HCT116 (cell line): ENCODE data around the gene CFB. TPM values are rescaled to one million over a fixed set of nuclear protein-coding genes. Genes with fewer than 3 reads are reported as not detected.

Experiments used
- ATAC-seq: fragments of 200-7000 bp; cut with Tn5 transposase; 2 replicates; pipeline ENCODE4 v1.9.1; 2020; ENCODE audit warnings: mild to moderate bottlenecking, moderate library complexity
- BruUV-seq: library from RNA; stranded (reverse); fragments of 400-500 nt; replicated peaks from 2 replicates; lab custom pipeline; 2021; lab: Mats Ljungman, UMichigan
- CTCF ChIA-PET: fragments of 300-600 bp; sonication (Branson Sonifier 250); formaldehyde crosslinking; loops from one replicate; lab custom pipeline; 2021; ENCODE audit warnings: antibody characterized with exemption; lab: Charles Lee
- POLR2A ChIA-PET: fragments of 300-600, 350-600 bp; sonication (Branson Sonifier 250); formaldehyde crosslinking; loops from one replicate; lab custom pipeline; 2021; ENCODE audit warnings: antibody characterized with exemption; lab: Charles Lee
- RAD21 ChIA-PET, 2 experiments: fragments of 300-600 bp; sonication (Branson Sonifier 250); formaldehyde crosslinking; loops; one replicate each; lab custom pipeline; 2023; ENCODE audit warnings: low total read pairs in 2 of 2; ENCODE audit not compliant: uncharacterized antibody in 2 of 2, unreplicated experiment in 2 of 2, low non-redundant PET in 1 of 2; lab: Charles Lee
- DNase-seq: peaks from one replicate; pipeline ENCODE4 v3.0.0-alpha.2; 2010; ENCODE audit warnings: low read depth, low spot score
- H2AFZ ChIP-seq: fragments of 200-600 bp; shearing (Covaris generic), sonication (generic); 2 replicates; pipeline ENCODE4 v1.6.1; 2017; ENCODE audit warnings: low read depth, mixed run types, mixed read lengths, antibody characterized with exemption, low read length; ENCODE audit not compliant: poor library complexity, severe bottlenecking
- H3K27ac ChIP-seq: 2 replicates; pipeline ENCODE4 v1.5.1; 2012; ENCODE audit warnings: low read depth, low read length
- H3K27me3 ChIP-seq: fragments of 200-600 bp; sonication (generic); 2 replicates; pipeline ENCODE4 v1.6.1; 2016; ENCODE audit warnings: mixed run types, low read length, mixed read lengths; ENCODE audit not compliant: insufficient read depth
- H3K36me3 ChIP-seq, 2 experiments: fragments of 200-500 bp in 1 of 2; fragments of 200-600 bp in 1 of 2; sonication (Bioruptor generic) in 1 of 2; sonication (generic) in 1 of 2; 2 replicates each; pipeline versions ENCODE4 v1.5.1 to v1.6.1; 2014 to 2016; ENCODE audit warnings: low read length in 2 of 2, inconsistent platforms in 1 of 2, mixed read lengths in 1 of 2, mixed run types in 1 of 2; ENCODE audit not compliant: insufficient read depth in 2 of 2, control insufficient read depth in 1 of 2
- H3K4me1 ChIP-seq, 2 experiments: fragments of 200-600 bp in 1 of 2; sonication (generic) in 1 of 2; 2 replicates each; pipeline versions ENCODE4 v1.5.1 to v1.6.1; 2012 to 2017; ENCODE audit warnings: low read length in 2 of 2, inconsistent platforms in 1 of 2, mild to moderate bottlenecking in 1 of 2, mixed read lengths in 1 of 2, mixed run types in 1 of 2, moderate library complexity in 1 of 2; ENCODE audit not compliant: insufficient read depth in 2 of 2, control insufficient read depth in 1 of 2
- H3K4me2 ChIP-seq: fragments of 200-600 bp; sonication (generic); 2 replicates; pipeline ENCODE4 v1.6.1; 2017; ENCODE audit warnings: mixed run types, low read length, mixed read lengths
- H3K4me3 ChIP-seq, 2 experiments: fragments of 200-600 bp in 1 of 2; sonication (generic) in 1 of 2; replicated peaks in 1 of 2; 2 replicates each; pipeline ENCODE4 v1.5.1; 2011 to 2016; ENCODE audit warnings: low read length in 2 of 2, control low read depth in 1 of 2, low read depth in 1 of 2, mild to moderate bottlenecking in 1 of 2, mixed read lengths in 1 of 2, mixed run types in 1 of 2
- H3K79me2 ChIP-seq: fragments of 200-600 bp; sonication (generic); 2 replicates; pipeline ENCODE4 v1.6.1; 2017; ENCODE audit warnings: mild to moderate bottlenecking, mixed run types, low read length, moderate library complexity, mixed read lengths; ENCODE audit not compliant: insufficient read depth
- H3K9ac ChIP-seq: fragments of 200-600 bp; sonication (generic); 2 replicates; pipeline ENCODE4 v1.6.1; 2016; ENCODE audit warnings: low read length, mixed read lengths
- H3K9me2 ChIP-seq: fragments of 200-600 bp; sonication (generic), shearing (Covaris generic); 2 replicates; pipeline ENCODE4 v1.6.1; 2017; ENCODE audit warnings: mixed run types, mild to moderate bottlenecking, moderate library complexity; ENCODE audit not compliant: insufficient read depth
- H3K9me3 ChIP-seq, 2 experiments: fragments of 200-500 bp in 1 of 2; fragments of 200-600 bp in 1 of 2; sonication (Bioruptor generic) in 1 of 2; sonication (generic) in 1 of 2; 2 replicates each; pipeline ENCODE4 v1.6.1; 2014 to 2017; ENCODE audit warnings: low read length in 2 of 2, mixed read lengths in 2 of 2, inconsistent platforms in 1 of 2, low read depth in 1 of 2, mild to moderate bottlenecking in 1 of 2, mixed run types in 1 of 2, moderate library complexity in 1 of 2; ENCODE audit not compliant: control insufficient read depth in 1 of 2, insufficient read depth in 1 of 2
- H4K20me1 ChIP-seq: fragments of 200-600 bp; sonication (generic), shearing (Covaris generic); 2 replicates; pipeline ENCODE4 v1.6.1; 2017; ENCODE audit warnings: mixed run types, mild to moderate bottlenecking, moderate library complexity; ENCODE audit not compliant: insufficient read depth
- CEBPB ChIP-seq: IDR thresholded peaks from 2 replicates; pipeline ENCODE4 v1.6.1; 2012; ENCODE audit warnings: low read depth
- EZH2phosphoT487 ChIP-seq: fragments of 200-600 bp; IDR thresholded peaks from 2 replicates; pipeline ENCODE4 v1.6.1; 2018; ENCODE audit warnings: antibody characterized with exemption, borderline replicate concordance
- POLR2AphosphoS5 ChIP-seq: IDR thresholded peaks from 2 replicates; pipeline ENCODE4 v1.6.1; 2011; ENCODE audit warnings: mild to moderate bottlenecking, low read depth, low read length, moderate library complexity
- TCF7L2 ChIP-seq: IDR thresholded peaks from 2 replicates; pipeline ENCODE4 v1.7.0; 2011; ENCODE audit warnings: borderline replicate concordance, inconsistent platforms; ENCODE audit not compliant: insufficient read depth, insufficient read length; ENCODE audit errors: extremely low read depth
- intact Hi-C: fragments of 100-400 bp; cut with micrococcal nuclease; formaldehyde crosslinking; loops from 2 replicates; pipeline ENCODE4 v1.10.0; 2022
- total RNA-seq: library from RNA; stranded (reverse); gene quantifications from one replicate; pipeline ENCODE4 v1.2.1, GENCODE V29; 2021; ENCODE audit not compliant: unreplicated experiment
- TF ChIP-seq, protein P1 (sequence below): IDR thresholded peaks from 2 replicates; pipeline ENCODE4 v1.6.1; 2012
- TF ChIP-seq, protein P2 (sequence below): IDR thresholded peaks from 2 replicates; pipeline ENCODE4 v1.6.1; 2012
- TF ChIP-seq, protein P3 (sequence below): IDR thresholded peaks from 2 replicates; pipeline ENCODE4 v1.6.1; 2012; ENCODE audit warnings: low read depth
- TF ChIP-seq, protein P4 (sequence below): IDR thresholded peaks from 2 replicates; pipeline ENCODE4 v1.6.1; 2011; ENCODE audit warnings: mild to moderate bottlenecking, low read length, moderate library complexity; ENCODE audit not compliant: insufficient replicate concordance; ENCODE audit errors: extremely low read depth

The CFB gene
- total RNA-seq, 1 experiment from 2014 or later, result 1.5 TPM

DNA sequence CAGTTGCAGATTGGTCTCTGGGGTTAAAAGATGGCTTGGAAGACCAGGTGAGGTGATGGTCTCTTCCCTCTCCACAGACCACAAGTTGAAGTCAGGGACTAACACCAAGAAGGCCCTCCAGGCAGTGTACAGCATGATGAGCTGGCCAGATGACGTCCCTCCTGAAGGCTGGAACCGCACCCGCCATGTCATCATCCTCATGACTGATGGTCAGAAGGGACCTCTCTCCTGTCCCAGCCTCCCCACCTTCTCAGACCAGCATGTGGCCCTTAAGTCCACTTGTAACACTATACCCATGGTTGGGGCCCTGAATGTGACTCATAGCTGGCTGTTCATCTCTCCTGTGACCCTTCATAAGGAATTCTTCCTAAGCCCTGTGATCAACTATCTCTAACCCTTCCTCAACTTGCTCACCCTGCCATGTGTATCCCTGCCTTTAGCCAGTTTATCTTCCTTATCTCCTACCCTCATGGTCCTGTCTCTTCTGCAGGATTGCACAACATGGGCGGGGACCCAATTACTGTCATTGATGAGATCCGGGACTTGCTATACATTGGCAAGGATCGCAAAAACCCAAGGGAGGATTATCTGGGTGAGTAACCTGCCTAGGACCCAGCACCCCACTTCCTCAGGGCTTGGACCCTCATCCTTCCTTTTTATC lies 3.0 kb downstream of the CFB start:
- H4K20me1 ChIP-seq, result no peaks in the 10 kb centered on the region
- TSS peak; percentile 12 for BruUV-seq
- ChIA-PET CTCF (no interaction called here), RAD21 (no interaction called here), POLR2A (interaction anchor here (0.7 kb wide), 1 partner anchor 10 kb away, joined by 3 read pairs; the partner anchor contains the start of genes NELFE and SKIC2)
- peaks cover 11 to 26% of the 10 kb centered on the region in 2 experiments for H3K36me3 ChIP-seq
- DNase-seq, result no peak
- no peaks in the 10 kb centered on the region for H3K79me2 ChIP-seq
- no peak overlapping the region for H3K4me3 ChIP-seq
- H3K27me3 ChIP-seq, result no peaks in the 10 kb centered on the region
- H3K27ac ChIP-seq, result no peak overlapping the region
- H3K9me2 ChIP-seq, result no peaks in the 10 kb centered on the region; the same call in 1 of the 2 replicates
- H3K9me3 ChIP-seq, result no peaks in the 10 kb centered on the region
- peaks cover 7 to 31% of the 10 kb centered on the region in 2 experiments; a peak in 3 of 4 replicates for H3K4me1 ChIP-seq
- no peak overlapping the region for H3K9ac ChIP-seq
- peak overlapping the region; percentile 47 for H3K4me2 ChIP-seq
- intact Hi-C loops, result no loop called here
- TF ChIP-seq POLR2AphosphoS5 (peak; percentile 57), CEBPB (peak; percentile 73)
- TF ChIP-seq, protein P1, sequence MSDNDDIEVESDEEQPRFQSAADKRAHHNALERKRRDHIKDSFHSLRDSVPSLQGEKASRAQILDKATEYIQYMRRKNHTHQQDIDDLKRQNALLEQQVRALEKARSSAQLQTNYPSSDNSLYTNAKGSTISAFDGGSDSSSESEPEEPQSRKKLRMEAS, result peak; percentile 49; the same call in 1 of the 2 replicates
- TF ChIP-seq, protein P2, sequence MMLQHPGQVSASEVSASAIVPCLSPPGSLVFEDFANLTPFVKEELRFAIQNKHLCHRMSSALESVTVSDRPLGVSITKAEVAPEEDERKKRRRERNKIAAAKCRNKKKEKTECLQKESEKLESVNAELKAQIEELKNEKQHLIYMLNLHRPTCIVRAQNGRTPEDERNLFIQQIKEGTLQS, result no peak
- no peak overlapping the region for H2AFZ ChIP-seq
- ATAC-seq, result peak; percentile 34

DNA sequence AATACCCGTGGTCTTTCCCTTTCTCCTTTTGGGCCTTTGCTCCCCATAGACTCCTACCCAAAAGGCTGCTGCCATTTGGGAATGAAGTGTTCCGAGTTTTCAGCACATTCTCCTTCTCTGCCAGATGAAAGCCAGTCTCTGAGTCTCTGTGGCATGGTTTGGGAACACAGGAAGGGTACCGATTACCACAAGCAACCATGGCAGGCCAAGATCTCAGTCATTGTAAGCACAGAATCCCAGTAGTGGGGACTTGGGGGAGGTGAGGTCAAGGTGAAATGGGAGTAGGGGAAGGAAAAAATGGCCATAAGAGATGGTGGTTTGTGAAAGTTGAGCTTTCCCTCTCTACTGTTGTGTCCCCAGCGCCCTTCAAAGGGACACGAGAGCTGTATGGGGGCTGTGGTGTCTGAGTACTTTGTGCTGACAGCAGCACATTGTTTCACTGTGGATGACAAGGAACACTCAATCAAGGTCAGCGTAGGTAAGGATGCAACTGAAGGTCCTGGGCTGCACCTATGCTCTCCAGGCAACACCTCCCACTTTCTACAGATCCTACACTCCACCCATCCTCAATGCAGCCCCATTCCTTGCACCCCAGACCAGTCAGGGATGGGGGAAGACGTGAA lies 4.1 kb downstream of the CFB start:
- CTCF ChIA-PET, result no interaction called here
- peaks cover 7 to 26% of the 10 kb centered on the region in 2 experiments; a peak in 3 of 4 replicates for H3K4me1 ChIP-seq

More for the DNA sequence above, 4.1 kb downstream of the CFB start:
- Histone ChIP-seq H3K27me3 (no peaks in the 10 kb centered on the region), H3K4me2 (no peak overlapping the region), H3K9me3 (no peaks in the 10 kb centered on the region), H3K36me3 (peaks cover 19 to 36% of the 10 kb centered on the region in 2 experiments), H3K9me2 (no peaks in the 10 kb centered on the region; the same call in 1 of the 2 replicates), H3K9ac (no peak overlapping the region), H3K79me2 (no peaks in the 10 kb centered on the region), H3K27ac (no peak overlapping the region), H3K4me3 (no peak overlapping the region), H2AFZ (no peak overlapping the region), H4K20me1 (no peaks in the 10 kb centered on the region)
- no TSS peak for BruUV-seq
- no peak for ATAC-seq
- DNase-seq, result no peak
- POLR2A ChIA-PET, result no interaction called here
- intact Hi-C loops, result no loop called here
- RAD21 ChIA-PET, result no interaction called here
- TF ChIP-seq, protein P3, sequence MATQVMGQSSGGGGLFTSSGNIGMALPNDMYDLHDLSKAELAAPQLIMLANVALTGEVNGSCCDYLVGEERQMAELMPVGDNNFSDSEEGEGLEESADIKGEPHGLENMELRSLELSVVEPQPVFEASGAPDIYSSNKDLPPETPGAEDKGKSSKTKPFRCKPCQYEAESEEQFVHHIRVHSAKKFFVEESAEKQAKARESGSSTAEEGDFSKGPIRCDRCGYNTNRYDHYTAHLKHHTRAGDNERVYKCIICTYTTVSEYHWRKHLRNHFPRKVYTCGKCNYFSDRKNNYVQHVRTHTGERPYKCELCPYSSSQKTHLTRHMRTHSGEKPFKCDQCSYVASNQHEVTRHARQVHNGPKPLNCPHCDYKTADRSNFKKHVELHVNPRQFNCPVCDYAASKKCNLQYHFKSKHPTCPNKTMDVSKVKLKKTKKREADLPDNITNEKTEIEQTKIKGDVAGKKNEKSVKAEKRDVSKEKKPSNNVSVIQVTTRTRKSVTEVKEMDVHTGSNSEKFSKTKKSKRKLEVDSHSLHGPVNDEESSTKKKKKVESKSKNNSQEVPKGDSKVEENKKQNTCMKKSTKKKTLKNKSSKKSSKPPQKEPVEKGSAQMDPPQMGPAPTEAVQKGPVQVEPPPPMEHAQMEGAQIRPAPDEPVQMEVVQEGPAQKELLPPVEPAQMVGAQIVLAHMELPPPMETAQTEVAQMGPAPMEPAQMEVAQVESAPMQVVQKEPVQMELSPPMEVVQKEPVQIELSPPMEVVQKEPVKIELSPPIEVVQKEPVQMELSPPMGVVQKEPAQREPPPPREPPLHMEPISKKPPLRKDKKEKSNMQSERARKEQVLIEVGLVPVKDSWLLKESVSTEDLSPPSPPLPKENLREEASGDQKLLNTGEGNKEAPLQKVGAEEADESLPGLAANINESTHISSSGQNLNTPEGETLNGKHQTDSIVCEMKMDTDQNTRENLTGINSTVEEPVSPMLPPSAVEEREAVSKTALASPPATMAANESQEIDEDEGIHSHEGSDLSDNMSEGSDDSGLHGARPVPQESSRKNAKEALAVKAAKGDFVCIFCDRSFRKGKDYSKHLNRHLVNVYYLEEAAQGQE, result no peak
- TF ChIP-seq, protein P4, sequence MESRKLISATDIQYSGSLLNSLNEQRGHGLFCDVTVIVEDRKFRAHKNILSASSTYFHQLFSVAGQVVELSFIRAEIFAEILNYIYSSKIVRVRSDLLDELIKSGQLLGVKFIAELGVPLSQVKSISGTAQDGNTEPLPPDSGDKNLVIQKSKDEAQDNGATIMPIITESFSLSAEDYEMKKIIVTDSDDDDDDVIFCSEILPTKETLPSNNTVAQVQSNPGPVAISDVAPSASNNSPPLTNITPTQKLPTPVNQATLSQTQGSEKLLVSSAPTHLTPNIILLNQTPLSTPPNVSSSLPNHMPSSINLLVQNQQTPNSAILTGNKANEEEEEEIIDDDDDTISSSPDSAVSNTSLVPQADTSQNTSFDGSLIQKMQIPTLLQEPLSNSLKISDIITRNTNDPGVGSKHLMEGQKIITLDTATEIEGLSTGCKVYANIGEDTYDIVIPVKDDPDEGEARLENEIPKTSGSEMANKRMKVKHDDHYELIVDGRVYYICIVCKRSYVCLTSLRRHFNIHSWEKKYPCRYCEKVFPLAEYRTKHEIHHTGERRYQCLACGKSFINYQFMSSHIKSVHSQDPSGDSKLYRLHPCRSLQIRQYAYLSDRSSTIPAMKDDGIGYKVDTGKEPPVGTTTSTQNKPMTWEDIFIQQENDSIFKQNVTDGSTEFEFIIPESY, result no peak
- TF ChIP-seq, protein P1, result no peak
- TF ChIP-seq EZH2phosphoT487 (no peak), TCF7L2 (no peak)
